Parietal lobe (tissue), 2 donors: ENCODE data around the gene FOXP4. TPM values are rescaled to one million over a fixed set of nuclear protein-coding genes. Genes with fewer than 3 reads are reported as not detected.

ENCODE experiments used
- small RNA-seq: library from RNA; depleted of rRNA; stranded (forward); fragments of <200 nt; gene quantifications from one replicate; pipeline ENCODE3, GENCODE V24; 2014; ENCODE audit warnings: low replicate concordance
- total RNA-seq: library from RNA; depleted of rRNA; stranded (reverse); fragments of >200 nt; gene quantifications from one replicate; pipeline ENCODE4 v1.2.3, GENCODE V29; 2014

The FOXP4 gene
- total RNA-seq: 3.4 TPM

GRCh38 chr6:41545703-41546474, at the start of gene FOXP4:
FOXP4 (plus strand) TSS chr6:41546381; CDS start chr6:41565761, 19,380 bp downstream.

GRCh38 chr6:41638002-41638934, 92.1 kb downstream of the FOXP4 start, which contains the start of gene MDFI:
MDFI (plus strand) TSS chr6:41638468; CDS start chr6:41638750, 282 bp downstream.

Small RNA genes within 50 kb of the gene (small RNA-seq; reads per million reads assigned to genes)
- gene MIR4641: not detected

Other genes starting within 250 kb of the FOXP4 start
- not detected for gene NCR2, start 210.8 kb upstream of the FOXP4 start, total RNA-seq
- gene MDFI, start 92.1 kb downstream of the FOXP4 start, total RNA-seq: 12.5 TPM
- gene TFEB, start 189.2 kb downstream of the FOXP4 start, total RNA-seq: 2.2 TPM
- gene PGC, start 201.0 kb downstream of the FOXP4 start, total RNA-seq: not detected
- gene FRS3, start 233.5 kb downstream of the FOXP4 start, total RNA-seq: 9.4 TPM
- 1.6 TPM for gene PRICKLE4, start 234.4 kb downstream of the FOXP4 start, total RNA-seq
- gene TOMM6, start 241.3 kb downstream of the FOXP4 start, total RNA-seq: 30.4 TPM